Stimulated activated effector memory CD8-positive, alpha-beta T cell treated with anti-CD3 and anti-CD28 coated beads, Interleukin-12 subunit alpha, Interleukin-12 subunit beta, amount 100 ng/mL, for 72 hours (primary cell): ENCODE data around the gene ZKSCAN8.

ENCODE experiments used
- ATAC-seq: fragments of 150-1000 bp; cut with Tn5 transposase; 2 replicates; pipeline ENCODE4 v1.10.0; 2021
- DNase-seq, 2 donors: peaks; one replicate each; pipeline ENCODE4 v3.0.0; 2021 to 2022; ENCODE audit warnings: low spot score in 2 of 2
- H3K27ac Mint-ChIP-seq: one replicate; pipeline ENCODE4 v1.8.0; 2022; ENCODE audit warnings: mild to moderate bottlenecking, mixed read lengths
- H3K36me3 Mint-ChIP-seq: one replicate; pipeline ENCODE4 v1.8.0; 2022; ENCODE audit warnings: mild to moderate bottlenecking, mixed read lengths
- H3K4me1 Mint-ChIP-seq: one replicate; pipeline ENCODE4 v1.8.0; 2022; ENCODE audit warnings: mixed read lengths
- H3K4me3 Mint-ChIP-seq: one replicate; pipeline ENCODE4 v1.8.0; 2022; ENCODE audit warnings: mild to moderate bottlenecking, mixed read lengths
- H3K9me3 Mint-ChIP-seq: one replicate; pipeline ENCODE4 v1.8.0; 2022; ENCODE audit warnings: mixed read lengths

Gene ZKSCAN8

DNA sequence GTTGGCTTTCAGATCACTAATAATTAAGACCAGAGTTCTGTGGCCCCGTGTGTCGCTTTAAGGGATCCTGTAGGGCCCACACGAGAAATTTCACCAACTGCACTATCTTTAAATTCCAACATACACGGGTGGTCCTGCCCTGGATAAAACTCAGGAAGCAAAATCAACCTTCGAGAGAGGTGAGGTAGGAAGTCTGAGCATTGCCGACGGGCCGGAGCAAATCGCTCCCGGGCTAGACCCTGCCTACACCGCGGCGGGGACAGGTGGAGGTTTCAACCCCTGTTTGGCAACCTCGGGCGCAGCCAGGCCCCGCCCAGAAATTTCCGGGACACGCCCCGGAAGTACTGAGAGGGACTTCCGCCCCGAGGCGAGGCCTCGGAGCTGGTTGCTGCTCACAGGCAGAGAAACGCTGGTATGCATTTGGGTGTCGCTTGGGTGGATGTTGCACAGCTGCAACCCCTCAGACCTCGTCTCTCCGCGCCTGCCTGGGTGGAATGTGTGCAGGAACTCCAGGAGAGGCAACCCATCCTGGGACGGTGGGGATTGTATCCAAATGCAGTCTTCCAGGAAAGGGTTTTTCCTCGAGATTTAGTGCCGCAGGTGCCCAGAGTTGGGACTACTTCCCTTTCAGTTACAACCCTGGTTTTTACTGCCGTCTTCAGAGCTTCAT is 19.9 kb downstream of the ZKSCAN8 start:
- peaks cover 25% of the 10 kb centered on the region for H3K36me3 Mint-ChIP-seq
- peak; percentile 60 to 87 for DNase-seq
- H3K9me3 Mint-ChIP-seq = peaks cover 6% of the 10 kb centered on the region
- H3K27ac Mint-ChIP-seq = no peak overlapping the region
- H3K4me1 Mint-ChIP-seq = no peaks in the 10 kb centered on the region
- peak; percentile 91 for ATAC-seq
- peak overlapping the region; percentile 62 for H3K4me3 Mint-ChIP-seq

DNA sequence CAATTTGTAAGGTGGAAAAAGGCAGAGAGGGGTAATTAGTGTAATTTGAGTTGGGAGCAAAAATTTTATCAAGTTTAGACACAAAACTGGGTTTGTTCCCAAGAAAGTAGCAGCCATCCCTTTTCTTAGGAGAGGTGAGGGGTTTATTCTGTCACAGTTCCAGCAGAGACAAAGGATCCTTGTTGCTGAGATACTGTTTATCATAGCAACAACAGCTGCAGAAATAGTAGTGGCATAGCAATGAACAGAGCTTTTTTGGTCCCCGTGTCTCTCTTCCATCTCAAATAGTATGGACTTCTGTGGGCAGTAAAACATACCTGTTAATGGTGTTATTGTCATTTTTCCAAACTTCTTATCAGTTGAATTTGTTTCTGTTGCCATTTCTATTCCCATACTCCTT is 23.9 kb downstream of the ZKSCAN8 start:
- ATAC-seq = no peak
- Mint-ChIP-seq H3K36me3 (no peaks in the 10 kb centered on the region), H3K9me3 (peaks cover 3% of the 10 kb centered on the region), H3K4me1 (no peaks in the 10 kb centered on the region), H3K27ac (no peak overlapping the region), H3K4me3 (no peak overlapping the region)
- no peak for DNase-seq

DNA sequence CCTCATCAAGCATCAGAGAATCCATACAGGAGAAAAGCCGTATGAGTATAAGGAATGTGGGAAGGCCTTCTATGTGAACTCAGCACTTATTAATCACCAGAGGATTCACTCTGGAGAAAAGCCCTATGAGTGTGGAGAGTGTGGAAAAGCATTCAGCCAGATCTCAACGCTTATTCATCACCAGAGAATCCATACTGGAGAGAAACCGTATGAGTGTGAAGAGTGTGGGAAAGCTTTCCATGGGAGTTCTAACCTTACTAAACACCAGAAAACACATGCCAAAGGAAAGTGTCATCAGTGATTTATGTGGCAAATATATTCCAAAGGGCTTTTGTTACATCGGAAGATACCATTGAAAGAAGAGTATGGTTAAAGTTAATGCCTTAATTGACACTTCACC is 25.4 kb downstream of the ZKSCAN8 start:
- Mint-ChIP-seq H3K36me3 (no peaks in the 10 kb centered on the region), H3K27ac (no peak overlapping the region)
- no peak for ATAC-seq

DNA sequence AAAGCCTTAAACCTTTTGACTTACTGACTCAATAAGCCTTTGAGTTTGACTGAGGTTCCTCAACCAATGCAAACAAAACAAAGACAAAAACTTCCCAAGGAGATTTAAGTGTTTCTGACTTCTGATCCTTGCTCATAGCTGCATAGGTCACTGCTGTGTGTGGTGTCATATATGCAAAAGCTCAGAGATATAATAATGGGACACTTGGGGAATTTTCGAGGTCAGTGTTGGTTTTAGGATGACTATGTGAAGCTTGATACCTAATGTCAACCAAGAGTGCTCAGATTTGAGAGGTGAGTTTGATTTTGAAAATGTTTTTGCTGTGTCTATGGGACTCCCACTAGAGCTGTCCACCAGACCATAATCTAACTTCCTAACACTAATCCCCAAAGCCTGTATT is 26.2 kb downstream of the ZKSCAN8 start:
- Mint-ChIP-seq H3K36me3 (no peaks in the 10 kb centered on the region), H3K27ac (no peak overlapping the region), H3K9me3 (no peaks in the 10 kb centered on the region), H3K4me3 (no peak overlapping the region), H3K4me1 (no peaks in the 10 kb centered on the region)
- DNase-seq (no peak), ATAC-seq (no peak)

More for the DNA sequence above, 25.4 kb downstream of the ZKSCAN8 start:
- Mint-ChIP-seq H3K9me3 (no peaks in the 10 kb centered on the region), H3K4me1 (no peaks in the 10 kb centered on the region), H3K4me3 (no peak overlapping the region)
- DNase-seq = no peak

DNA sequence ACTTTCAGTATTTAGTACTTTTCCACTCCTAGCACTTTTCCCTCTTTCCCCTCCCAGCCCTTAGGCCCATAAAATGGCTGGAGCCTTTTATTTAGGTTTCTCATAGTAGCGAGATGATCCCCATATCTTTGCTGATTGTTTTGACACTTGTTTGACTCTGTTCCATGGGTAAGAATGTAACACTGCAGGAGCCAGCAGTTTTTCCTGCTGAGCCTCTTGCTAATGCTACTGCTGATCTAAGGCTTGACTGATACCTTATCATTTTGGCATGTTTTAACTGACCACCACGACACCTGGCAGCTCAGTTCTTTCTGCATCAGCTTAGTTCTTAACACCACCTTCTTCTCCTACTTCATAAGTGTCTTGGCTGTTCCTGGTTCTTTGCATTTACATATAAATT is 29.6 kb downstream of the ZKSCAN8 start:
- no peak overlapping the region for H3K27ac Mint-ChIP-seq
- H3K36me3 Mint-ChIP-seq = no peaks in the 10 kb centered on the region
- H3K4me3 Mint-ChIP-seq = no peak overlapping the region
- ATAC-seq (no peak), DNase-seq (no peak)
- no peaks in the 10 kb centered on the region for H3K9me3 Mint-ChIP-seq
- no peaks in the 10 kb centered on the region for H3K4me1 Mint-ChIP-seq

DNA sequence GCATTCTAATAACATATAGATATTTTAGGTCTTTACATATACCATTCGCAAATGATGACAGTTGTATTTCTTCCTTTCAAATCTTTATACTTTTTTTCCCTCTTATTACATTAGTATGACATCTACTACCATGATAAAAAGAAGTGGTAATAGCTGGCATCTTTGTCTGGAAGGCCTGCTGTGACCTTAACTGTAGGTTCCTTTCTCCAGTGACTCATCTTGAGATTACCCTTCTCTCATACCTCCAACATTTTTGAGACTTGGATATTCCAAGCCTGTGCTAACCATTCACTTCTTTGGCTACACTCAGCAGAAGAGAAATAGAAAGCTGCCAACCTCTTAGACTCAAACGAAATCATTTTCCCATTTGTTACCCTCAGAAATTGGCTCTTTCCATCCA is 30.3 kb downstream of the ZKSCAN8 start:
- H3K4me1 Mint-ChIP-seq = no peaks in the 10 kb centered on the region
- no peak overlapping the region for H3K4me3 Mint-ChIP-seq
- H3K36me3 Mint-ChIP-seq = no peaks in the 10 kb centered on the region
- no peak overlapping the region for H3K27ac Mint-ChIP-seq
- no peak for ATAC-seq
- no peak for DNase-seq
- no peaks in the 10 kb centered on the region for H3K9me3 Mint-ChIP-seq

DNA sequence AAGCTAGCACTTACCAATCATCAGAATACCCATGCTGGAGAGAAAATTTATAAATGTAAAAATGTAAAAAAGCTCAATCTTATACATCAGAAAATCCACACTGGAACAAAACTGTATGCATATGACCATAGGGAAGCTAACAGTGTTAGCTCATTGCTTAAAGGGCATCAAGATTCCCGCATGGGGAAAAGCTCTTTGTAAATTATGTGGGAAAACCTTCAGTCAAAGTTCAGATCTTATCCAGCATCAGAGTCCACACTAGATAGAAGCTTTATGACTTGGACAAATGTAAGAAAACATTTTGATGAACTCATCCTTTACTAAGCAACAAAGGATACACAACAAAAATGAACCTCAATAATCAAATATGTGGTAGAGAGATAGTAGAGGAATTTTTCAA is 34.7 kb downstream of the ZKSCAN8 start:
- Mint-ChIP-seq H3K4me3 (no peak overlapping the region), H3K9me3 (no peaks in the 10 kb centered on the region), H3K27ac (no peak overlapping the region), H3K4me1 (no peaks in the 10 kb centered on the region), H3K36me3 (no peaks in the 10 kb centered on the region)
- DNase-seq (no peak), ATAC-seq (no peak)

DNA sequence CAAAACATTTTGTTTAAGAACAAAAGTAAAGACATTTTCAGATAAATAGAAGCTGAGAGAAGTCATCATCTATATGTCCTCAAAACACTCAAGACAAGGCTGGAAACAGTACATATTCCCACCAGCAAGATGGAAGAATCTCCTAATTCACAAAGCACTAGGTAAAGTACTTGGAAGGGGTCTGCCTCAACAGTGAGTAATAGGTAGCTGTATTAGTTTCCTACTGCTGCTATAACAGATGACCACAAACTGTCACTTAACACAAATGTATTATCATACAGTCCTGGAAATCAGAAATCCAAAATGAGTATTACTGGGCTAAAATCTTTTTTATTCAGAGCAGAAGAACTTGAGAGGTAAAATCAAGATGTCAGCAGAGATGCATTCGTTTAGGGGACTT is 40.6 kb downstream of the ZKSCAN8 start:
- no peak overlapping the region for H3K27ac Mint-ChIP-seq
- H3K4me3 Mint-ChIP-seq = no peak overlapping the region
- H3K36me3 Mint-ChIP-seq = no peaks in the 10 kb centered on the region
- no peaks in the 10 kb centered on the region for H3K4me1 Mint-ChIP-seq
- DNase-seq = no peak
- H3K9me3 Mint-ChIP-seq = peaks cover 15% of the 10 kb centered on the region
- no peak for ATAC-seq

DNA sequence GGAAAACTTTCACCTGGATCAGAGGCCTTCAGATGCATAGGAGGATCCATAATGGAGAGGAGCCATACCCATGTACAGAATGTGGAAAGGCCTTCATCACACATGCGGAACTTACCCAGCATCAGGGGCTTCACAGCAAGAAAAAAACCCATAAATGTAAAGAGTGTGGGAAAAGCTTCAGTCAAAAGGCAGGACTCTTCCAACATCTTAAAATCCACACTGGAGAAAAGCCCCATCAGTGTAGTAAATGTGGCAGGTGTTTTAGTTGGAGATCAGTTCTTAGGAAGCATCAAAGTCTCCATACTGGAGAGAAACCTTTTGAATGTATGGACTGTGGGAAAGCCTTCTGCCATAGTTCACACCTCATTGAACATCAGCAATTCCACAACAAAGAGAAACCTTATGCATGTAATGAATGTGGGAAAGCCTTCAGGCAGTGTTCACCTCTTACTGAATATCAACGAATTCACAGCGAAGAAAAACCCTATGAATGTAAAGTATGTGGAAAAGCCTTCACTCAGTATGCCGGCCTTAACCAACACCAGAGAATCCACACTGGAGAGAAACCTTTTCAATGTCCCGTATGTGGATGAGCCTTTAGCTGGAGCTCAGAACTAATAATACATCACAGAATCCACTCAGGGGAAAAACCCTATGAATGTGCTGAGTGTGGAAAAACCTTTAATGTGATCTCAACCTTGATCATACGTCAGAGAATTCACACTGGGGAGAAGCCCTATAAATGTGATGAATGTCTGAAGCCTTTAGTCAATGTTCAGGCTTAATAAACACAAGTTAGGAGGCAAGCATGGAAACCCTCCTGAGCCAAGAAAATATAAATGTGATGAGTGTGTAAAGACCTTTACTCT is 46.7 kb downstream of the ZKSCAN8 start:
- ATAC-seq = no peak
- no peaks in the 10 kb centered on the region for H3K36me3 Mint-ChIP-seq
- no peak overlapping the region for H3K4me3 Mint-ChIP-seq
- peaks cover 37% of the 10 kb centered on the region for H3K9me3 Mint-ChIP-seq
- no peaks in the 10 kb centered on the region for H3K4me1 Mint-ChIP-seq
- no peak for DNase-seq
- H3K27ac Mint-ChIP-seq = no peak overlapping the region

DNA sequence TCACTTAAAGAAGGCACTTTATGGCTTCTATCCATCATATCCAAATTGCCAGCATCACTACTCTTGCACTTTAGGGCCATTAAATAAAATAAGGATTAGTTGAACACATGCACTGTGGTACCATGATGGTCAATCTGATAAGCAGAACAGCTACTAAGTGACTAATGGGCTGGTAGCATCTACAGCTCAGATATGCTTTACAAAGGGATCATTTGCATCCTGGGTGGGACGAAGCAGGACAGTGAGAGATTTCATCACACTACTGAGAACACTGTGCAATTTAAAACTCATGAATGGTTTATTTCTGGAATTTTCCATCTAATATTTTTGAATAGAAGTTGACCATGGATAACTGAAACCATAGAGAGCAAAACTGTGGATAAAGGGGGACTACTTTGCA is 58.3 kb downstream of the ZKSCAN8 start:
- Mint-ChIP-seq H3K4me1 (no peaks in the 10 kb centered on the region), H3K36me3 (no peaks in the 10 kb centered on the region), H3K27ac (no peak overlapping the region), H3K4me3 (no peak overlapping the region), H3K9me3 (peaks cover 13% of the 10 kb centered on the region)
- ATAC-seq (no peak), DNase-seq (no peak)

DNA sequence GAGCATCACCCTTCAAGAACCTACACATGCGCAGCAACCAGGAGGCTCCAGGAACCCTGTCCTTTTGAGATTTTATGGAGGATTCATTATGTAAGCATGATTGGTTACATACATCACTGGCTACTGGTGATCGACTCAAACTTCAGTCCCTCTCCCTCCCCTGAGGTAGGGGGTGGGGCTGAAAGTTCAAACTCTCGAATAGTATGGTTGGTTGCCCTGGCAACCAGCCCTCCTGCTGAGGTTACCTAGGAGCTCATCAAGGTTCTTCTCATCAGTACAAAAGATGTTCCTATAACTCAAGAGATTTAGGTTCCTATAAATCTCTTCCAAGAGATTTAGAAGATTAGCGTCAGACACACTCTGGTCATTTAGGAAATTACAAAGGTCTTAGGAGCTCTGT is 61.5 kb downstream of the ZKSCAN8 start:
- Mint-ChIP-seq H3K9me3 (peaks cover 5% of the 10 kb centered on the region), H3K36me3 (peaks cover 2% of the 10 kb centered on the region), H3K4me1 (peaks cover 10% of the 10 kb centered on the region), H3K27ac (no peak overlapping the region), H3K4me3 (no peak overlapping the region)
- ATAC-seq (no peak), DNase-seq (no peak)

DNA sequence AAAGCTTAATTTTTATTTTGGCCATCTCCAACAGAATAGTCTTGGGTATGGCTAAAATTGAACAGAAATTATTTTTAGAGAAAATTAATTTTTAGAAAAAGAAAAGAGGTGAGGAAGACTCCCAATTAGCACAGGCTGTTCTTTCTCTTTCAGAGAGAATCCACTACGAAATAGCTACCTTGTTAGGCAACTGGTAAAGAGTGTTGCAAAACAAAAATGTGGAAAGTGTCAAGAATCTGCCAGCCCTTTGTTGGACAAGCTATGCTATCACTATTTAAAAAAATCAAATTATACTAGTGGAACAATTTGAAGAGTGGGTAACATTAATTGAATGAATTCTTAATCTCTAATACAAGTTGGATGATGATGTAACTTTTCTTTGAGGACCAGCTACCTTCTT is 64.2 kb downstream of the ZKSCAN8 start:
- ATAC-seq (no peak), DNase-seq (no peak)
- H3K4me1 Mint-ChIP-seq = peaks cover 15% of the 10 kb centered on the region
- peaks cover 7% of the 10 kb centered on the region for H3K36me3 Mint-ChIP-seq
- no peak overlapping the region for H3K27ac Mint-ChIP-seq
- no peaks in the 10 kb centered on the region for H3K9me3 Mint-ChIP-seq
- H3K4me3 Mint-ChIP-seq = no peak overlapping the region

DNA sequence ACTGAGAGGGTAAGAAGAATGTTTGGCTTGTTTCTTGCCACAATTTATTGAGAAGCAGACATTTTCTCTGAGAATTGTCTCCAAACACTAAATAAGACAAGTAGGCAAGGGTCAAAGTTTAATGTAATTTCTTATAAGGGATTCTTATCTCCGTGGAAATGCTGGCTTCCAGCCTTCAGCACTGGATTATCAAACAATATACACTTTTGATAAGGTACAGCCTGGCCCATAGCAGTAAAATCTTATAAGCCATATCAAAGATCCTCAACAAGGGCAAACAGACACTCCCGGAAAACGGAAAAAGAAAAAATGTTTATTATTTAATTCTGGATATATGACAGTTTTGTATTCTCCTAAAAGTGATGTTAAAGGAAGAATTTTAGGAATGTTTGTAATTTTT is 64.8 kb downstream of the ZKSCAN8 start:
- no peak for DNase-seq
- Mint-ChIP-seq H3K27ac (no peak overlapping the region), H3K4me1 (peaks cover 17% of the 10 kb centered on the region), H3K9me3 (no peaks in the 10 kb centered on the region), H3K4me3 (no peak overlapping the region), H3K36me3 (peaks cover 7% of the 10 kb centered on the region)
- no peak for ATAC-seq

DNA sequence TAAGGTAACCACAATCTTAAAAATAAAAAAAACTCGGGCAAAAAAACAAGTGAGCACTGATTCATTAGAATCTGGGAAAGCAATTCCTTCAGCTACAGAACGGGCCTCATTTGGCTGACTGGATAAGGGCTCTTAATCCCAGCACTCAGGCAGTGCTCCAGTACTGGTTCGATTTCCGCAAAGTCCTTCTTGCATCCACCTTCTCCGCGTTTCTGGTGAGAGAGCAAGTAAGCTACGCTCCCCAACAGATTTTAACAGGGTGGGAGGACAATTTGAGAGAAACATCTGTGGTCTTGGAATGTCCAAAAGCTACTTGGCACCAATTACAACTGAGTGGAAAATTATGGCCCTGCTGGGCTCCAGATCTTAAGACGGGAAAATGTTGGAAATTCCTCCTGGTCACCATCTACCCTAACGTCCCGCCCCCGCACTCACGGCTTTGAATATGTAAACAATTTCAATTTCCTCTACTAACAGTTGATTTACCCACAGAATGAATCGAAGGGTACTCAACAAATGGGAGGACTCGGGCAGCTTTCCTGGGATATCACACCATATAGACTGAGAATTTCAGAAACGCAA is 65.3 kb downstream of the ZKSCAN8 start:
- Mint-ChIP-seq H3K27ac (no peak overlapping the region), H3K36me3 (peaks cover 7% of the 10 kb centered on the region), H3K9me3 (no peaks in the 10 kb centered on the region)

DNA sequence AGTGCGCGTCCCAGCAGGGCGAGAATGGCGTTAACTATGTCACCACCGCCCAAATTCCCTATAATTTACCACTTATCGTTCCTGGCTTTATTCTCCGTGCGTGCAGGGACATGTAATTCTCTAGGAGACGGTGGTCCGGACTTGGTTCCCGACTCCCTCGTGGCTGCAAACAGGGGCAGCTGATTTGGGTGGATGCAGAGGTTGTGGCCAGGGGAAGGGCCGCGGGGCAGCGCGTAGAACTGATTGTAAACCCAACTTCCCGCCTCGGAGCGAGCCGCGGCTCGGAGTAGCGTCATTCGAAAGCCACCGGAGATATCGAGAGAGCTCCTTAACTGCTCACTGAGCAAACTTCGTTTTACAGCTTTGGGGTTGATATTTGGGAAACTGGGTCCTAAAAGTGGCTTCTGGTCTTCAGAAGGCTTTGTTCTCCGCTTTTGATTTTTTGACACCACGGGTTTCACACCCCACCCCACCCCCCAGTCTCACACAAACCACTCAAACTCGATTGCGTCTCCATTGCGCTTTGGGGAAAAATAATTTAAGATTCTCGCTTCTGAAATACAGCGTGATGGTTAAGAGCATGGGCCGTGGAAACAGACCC is 65.9 kb downstream of the ZKSCAN8 start:
- Mint-ChIP-seq H3K36me3 (peaks cover 12% of the 10 kb centered on the region), H3K4me3 (peak overlapping the region; percentile 66), H3K27ac (no peak overlapping the region), H3K4me1 (peaks cover 27% of the 10 kb centered on the region), H3K9me3 (no peaks in the 10 kb centered on the region)
- DNase-seq = peak in 1 of 2 donors; percentile 58
- peak; percentile 73 for ATAC-seq

More for the DNA sequence above, 65.3 kb downstream of the ZKSCAN8 start:
- ATAC-seq (no peak), DNase-seq (no peak)
- Mint-ChIP-seq H3K4me3 (peak overlapping the region; percentile 66), H3K4me1 (peaks cover 22% of the 10 kb centered on the region)
